Measurements from ENCODE around the gene MUS81. TPM values are rescaled to one million over a fixed set of nuclear protein-coding genes. Genes with fewer than 3 reads are reported as not detected.
"Not testable (repeated sequence)": the region's sequence is repeated elsewhere in the genome, so short reads cannot be mapped to it uniquely, and the experiment has no call there.

Gene MUS81
- total RNA-seq, 2 donors from 2014 or later, result 65.2 to 77.2 TPM

DNA sequence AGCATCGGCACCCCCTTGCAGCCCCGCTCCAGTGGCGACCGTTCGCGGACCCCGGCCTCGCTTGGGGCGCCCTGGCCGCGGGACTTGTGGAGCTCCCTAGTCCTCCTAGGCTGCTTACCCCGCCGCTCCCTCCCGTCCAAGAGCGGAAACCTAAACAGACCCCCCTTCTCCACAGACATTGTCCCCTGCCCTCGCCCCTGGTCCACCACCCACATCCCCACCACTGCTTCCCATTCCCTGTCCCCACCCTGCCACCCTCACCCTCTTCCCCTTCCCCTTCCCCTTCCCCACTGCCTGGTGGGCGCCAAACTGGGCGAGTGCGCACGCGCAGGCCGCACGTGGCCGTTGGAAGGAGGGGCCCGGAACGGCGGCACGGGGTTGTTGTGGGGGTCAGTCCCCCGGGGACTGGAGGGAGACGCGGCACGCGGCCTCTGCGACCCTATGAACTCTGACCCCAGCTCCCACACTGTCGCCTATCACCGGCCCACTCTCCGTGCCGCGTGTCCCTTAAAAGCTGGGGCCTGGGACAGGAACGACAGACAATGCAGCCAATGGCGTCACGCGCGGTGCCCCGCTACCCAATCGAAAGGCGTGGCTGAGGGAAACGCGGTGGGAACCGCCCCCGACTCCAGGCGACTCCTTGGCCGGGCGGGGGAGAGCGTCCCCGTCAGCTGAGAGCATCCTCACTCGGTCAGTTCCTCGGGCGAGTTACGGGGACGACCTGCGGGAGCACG is 26.8 kb upstream of the MUS81 start, which contains the start of gene SNX32:
Gene SNX32 (plus strand): TSS at position 667 of the 734 bp plus-strand sequence. CDS start 103 bp downstream, outside the sequence.
- Mint-ChIP-seq H3K9me3 (no peaks in the 10 kb centered on the region), H3K4me3 (no peak within 1 kb of the TSS), H3K4me1 (peaks cover 20% of the 10 kb centered on the region), H3K27ac (no peak within 1 kb of the TSS), H3K36me3 (ENCODE audit: low read depth) (no peaks in the 10 kb centered on the region), H3K27me3 (peaks cover 4% of the 10 kb centered on the region)
- ATAC-seq (replicated peaks), result peak; percentile 100

DNA sequence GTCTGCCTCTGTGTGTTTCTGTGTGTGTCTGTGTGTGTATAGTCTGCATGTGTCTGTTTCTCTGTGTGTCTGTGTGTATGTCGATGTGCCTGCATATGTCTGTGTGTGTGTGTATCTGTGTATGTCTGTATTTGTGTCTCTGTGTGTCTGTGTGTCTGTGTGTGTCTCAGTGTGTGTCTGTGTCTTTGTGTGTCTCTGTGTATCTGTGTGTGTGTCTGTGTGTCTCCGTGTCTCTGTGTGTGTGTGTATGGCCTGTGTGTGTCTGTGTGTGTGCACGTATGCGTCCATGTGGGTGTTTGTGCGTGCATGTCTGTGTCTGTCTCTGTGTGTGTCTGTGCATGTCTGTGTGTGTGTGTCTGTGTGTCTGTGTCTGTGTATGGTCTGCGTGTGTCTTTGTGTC is 26.0 kb upstream of the MUS81 start:
- H3K4me1 Mint-ChIP-seq, result peaks cover 20% of the 10 kb centered on the region
- H3K27me3 Mint-ChIP-seq, result peaks cover 4% of the 10 kb centered on the region
- no peak for ATAC-seq (replicated peaks)
- no peak overlapping the region for H3K4me3 Mint-ChIP-seq
- H3K27ac Mint-ChIP-seq, result no peak overlapping the region
- no peaks in the 10 kb centered on the region for H3K9me3 Mint-ChIP-seq
- no peaks in the 10 kb centered on the region for H3K36me3 Mint-ChIP-seq (ENCODE audit: low read depth)

DNA sequence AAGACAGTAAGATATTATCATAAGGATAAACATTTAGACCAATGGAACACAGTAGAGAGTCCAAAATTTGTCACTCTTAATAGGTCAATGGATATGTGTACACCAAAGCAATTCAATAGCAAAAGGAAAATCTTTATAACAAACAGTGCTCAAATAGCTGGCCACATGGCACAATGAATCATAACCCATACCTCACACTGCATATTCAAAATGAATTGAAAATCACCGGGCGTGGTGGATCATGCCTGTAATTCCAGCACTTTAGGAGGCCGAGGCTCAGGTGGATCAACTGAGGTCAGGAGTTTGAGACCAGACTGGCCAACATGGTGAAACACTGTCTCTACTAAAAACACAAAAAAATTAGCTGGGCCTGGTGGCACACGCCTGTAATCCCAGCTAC is 18.1 kb upstream of the MUS81 start:
- no peaks in the 10 kb centered on the region for H3K9me3 Mint-ChIP-seq
- no peak overlapping the region for H3K27ac Mint-ChIP-seq
- H3K36me3 Mint-ChIP-seq (ENCODE audit: low read depth), result no peaks in the 10 kb centered on the region
- no peaks in the 10 kb centered on the region for H3K4me1 Mint-ChIP-seq
- no peak for ATAC-seq (replicated peaks)
- no peak overlapping the region for H3K4me3 Mint-ChIP-seq
- no peaks in the 10 kb centered on the region for H3K27me3 Mint-ChIP-seq

DNA sequence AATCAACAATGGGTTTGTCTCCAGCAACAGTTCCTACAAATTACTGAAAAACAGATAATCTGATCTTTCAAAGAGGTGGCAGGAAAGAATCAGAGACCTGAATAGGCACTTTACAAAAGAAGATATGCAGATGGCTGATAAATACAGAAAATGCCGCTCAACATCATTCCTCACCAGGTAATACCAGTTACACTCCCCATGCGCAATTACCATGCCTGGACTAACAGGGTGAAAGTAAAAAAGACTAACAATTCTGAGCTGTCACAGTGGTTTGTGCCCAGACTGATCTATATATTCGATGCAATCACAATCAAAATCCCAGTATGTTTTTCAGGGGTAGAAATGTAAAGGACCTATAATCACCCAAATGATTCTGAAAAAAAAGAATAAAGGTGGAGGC is 16.4 kb upstream of the MUS81 start:
- Mint-ChIP-seq H3K4me3 (no peak overlapping the region), H3K27me3 (no peaks in the 10 kb centered on the region), H3K36me3 (ENCODE audit: low read depth) (no peaks in the 10 kb centered on the region), H3K4me1 (no peaks in the 10 kb centered on the region), H3K27ac (no peak overlapping the region), H3K9me3 (no peaks in the 10 kb centered on the region)
- ATAC-seq (replicated peaks), result no peak

DNA sequence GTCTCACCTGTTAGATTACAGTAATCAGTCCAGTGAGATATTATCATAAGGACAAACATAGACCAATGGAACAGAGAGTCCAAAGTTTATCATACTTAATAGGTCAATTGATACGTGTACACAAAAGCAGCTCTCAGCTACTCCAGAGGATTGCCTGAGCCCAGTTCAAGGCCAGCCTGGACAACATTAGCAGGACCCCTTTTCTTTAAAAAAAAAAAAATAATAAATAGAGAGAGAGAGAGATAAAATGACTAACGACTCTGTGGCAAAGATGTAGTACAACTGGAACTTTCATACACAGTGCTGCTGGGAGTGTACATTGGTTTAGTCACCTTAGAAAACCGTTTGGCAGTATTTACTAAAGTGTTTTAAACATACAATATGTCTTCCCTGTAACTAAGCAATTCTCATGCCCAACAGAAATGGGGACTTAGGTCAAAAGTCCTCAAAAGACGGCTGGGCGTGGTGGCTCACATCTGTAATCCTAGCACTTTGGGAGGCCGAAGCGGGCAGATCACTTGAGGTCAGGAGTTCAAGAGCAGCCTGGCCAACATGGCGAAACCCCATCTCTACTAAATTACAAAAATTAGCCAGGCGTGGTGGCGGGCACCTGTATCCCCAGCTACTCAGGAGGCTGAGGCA is 15.9 kb upstream of the MUS81 start:
- H3K4me1 Mint-ChIP-seq, result no peaks in the 10 kb centered on the region
- H3K27ac Mint-ChIP-seq, result no peak overlapping the region
- H3K4me3 Mint-ChIP-seq, result no peak overlapping the region
- ATAC-seq (replicated peaks), result no peak
- H3K36me3 Mint-ChIP-seq (ENCODE audit: low read depth), result no peaks in the 10 kb centered on the region
- H3K27me3 Mint-ChIP-seq, result no peaks in the 10 kb centered on the region
- no peaks in the 10 kb centered on the region for H3K9me3 Mint-ChIP-seq

DNA sequence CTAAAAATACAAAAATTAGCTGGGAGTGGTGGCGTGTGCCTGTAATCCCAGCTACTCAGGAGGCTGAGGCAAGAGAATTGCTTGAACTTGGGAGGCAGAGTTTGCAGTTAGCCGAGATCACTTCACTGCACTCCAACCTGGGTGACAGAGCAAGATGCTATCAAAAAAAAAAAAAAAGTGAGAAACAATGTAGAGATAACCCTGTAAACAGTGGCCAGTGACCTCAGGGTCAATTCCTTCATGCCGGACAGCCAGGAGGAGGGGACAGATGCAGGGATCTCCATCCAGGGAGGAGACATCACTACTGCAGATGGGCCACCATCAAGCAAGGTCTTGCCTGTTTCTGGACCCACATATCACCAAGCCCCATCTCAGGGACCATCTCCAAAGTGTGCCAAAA is 12.5 kb upstream of the MUS81 start:
- Mint-ChIP-seq H3K9me3 (no peaks in the 10 kb centered on the region), H3K27ac (no peak overlapping the region), H3K36me3 (ENCODE audit: low read depth) (peaks cover 12% of the 10 kb centered on the region), H3K4me3 (no peak overlapping the region), H3K4me1 (no peaks in the 10 kb centered on the region), H3K27me3 (no peaks in the 10 kb centered on the region)
- ATAC-seq (replicated peaks), result no peak

DNA sequence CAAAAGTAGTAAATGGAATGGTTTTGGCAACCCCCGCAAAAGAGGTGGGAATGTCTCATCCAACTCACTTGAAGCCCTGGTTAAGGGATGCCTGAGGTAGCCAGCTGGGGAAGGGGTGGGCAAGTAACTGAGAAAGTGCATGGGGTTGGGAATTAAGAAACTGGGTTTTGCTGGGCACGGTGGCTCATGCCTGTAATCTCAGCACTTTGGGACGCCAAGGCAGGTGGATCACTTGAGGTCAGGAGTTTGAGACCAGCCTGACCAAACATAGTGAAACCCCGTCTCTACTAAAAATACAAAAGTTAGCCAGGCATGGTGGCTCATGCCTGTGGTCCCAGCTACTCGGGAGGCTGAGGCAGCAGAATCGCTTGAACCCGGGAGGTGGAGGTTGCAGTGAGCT is 11.5 kb upstream of the MUS81 start:
- not testable (repeated sequence) for ATAC-seq (replicated peaks); H3K27me3 Mint-ChIP-seq
- H3K36me3 Mint-ChIP-seq (ENCODE audit: low read depth), result peaks cover 21% of the 10 kb centered on the region

DNA sequence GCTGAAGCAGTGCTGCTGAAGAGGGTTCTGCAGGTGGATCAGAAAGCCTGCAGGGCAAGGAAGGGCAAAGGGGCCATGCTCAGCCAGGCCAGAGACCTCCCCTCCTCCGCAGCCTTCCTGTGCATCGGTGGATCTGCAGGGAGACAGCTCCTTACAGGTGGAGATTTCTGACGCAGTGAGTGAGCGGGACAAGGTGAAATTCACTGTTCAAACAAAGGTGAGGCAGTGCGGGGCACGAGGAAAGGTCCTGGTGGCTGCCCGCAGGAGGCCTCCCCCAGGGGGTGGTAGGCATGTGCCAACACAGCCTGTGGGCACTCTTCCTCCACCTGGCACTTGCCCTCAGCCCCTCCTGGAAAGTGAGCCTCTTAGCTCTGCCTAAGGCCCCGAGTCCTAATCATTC is 10.9 kb upstream of the MUS81 start:
- H3K4me3 Mint-ChIP-seq, result no peak overlapping the region
- H3K36me3 Mint-ChIP-seq (ENCODE audit: low read depth), result peaks cover 28% of the 10 kb centered on the region
- H3K27ac Mint-ChIP-seq, result peak overlapping the region; percentile 36
- H3K27me3 Mint-ChIP-seq, result no peaks in the 10 kb centered on the region
- H3K4me1 Mint-ChIP-seq, result peaks cover 2% of the 10 kb centered on the region
- ATAC-seq (replicated peaks), result no peak
- H3K9me3 Mint-ChIP-seq, result no peaks in the 10 kb centered on the region

More for the DNA sequence above, 11.5 kb upstream of the MUS81 start:
- H3K9me3 Mint-ChIP-seq, H3K27ac Mint-ChIP-seq, H3K4me1 Mint-ChIP-seq, H3K4me3 Mint-ChIP-seq: not testable (repeated sequence)

DNA sequence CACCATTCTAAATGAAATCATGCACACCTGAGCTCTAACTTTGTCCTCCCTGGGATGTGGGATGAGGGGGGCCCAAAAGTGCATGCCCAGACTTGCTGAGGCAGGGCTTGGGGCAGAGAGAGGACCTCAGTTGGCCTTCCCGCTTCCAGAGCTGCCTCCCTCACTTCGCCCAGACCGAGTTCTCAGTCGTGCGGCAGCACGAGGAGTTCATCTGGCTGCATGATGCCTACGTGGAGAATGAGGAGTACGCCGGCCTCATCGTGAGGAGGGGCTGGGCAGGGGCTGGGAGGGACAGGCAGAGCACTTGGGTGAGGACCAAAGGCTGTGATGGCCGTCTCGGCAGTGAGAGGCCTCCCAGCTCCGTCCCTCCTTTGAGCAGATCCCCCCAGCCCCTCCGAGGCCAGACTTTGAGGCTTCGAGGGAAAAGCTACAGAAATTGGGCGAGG is 10.4 kb upstream of the MUS81 start:
- H3K36me3 Mint-ChIP-seq (ENCODE audit: low read depth), result peaks cover 32% of the 10 kb centered on the region
- peaks cover 6% of the 10 kb centered on the region for H3K4me1 Mint-ChIP-seq
- H3K9me3 Mint-ChIP-seq, result no peaks in the 10 kb centered on the region
- no peak for ATAC-seq (replicated peaks)
- H3K4me3 Mint-ChIP-seq, result no peak overlapping the region
- no peaks in the 10 kb centered on the region for H3K27me3 Mint-ChIP-seq
- peak overlapping the region; percentile 36 for H3K27ac Mint-ChIP-seq

DNA sequence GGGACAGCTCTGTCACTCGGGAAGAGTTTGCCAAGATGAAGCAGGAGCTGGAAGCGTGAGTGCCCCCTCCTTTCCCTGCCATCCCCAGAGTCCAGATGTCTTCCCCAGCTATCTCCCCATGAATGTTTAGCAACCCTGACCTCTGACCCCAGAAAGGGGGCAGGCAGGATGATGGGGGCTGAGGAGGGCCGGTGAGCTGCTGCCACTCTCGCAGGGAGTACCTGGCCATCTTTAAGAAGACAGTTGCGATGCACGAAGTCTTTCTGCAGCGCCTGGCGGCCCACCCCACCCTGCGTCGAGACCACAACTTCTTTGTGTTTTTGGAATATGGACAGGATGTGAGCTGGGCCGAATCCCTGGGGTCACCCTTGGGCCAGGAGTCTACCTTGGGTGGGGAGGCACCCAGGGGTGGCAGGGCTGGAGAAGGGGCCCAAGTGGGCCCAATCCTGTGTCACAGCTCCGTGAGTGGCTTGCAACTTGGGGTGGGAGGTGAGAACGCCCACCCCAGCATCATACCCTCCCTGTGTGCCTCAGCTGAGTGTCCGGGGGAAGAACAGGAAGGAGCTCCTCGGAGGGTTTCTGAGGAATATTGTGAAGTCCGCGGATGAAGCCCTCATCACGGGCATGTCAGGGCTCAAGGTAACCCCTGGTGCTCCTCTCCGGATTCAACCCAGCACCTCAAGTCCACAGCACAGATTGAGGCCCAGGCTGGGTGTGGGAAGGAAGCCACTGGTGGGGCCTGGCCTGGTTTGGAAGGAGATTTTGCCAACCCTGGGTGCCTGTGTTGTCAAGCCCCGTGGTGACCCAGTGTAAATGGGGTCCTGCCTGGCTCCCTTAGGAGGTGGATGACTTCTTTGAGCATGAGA is 9.8 kb upstream of the MUS81 start:
- peaks cover 39% of the 10 kb centered on the region for H3K36me3 Mint-ChIP-seq (ENCODE audit: low read depth)

DNA sequence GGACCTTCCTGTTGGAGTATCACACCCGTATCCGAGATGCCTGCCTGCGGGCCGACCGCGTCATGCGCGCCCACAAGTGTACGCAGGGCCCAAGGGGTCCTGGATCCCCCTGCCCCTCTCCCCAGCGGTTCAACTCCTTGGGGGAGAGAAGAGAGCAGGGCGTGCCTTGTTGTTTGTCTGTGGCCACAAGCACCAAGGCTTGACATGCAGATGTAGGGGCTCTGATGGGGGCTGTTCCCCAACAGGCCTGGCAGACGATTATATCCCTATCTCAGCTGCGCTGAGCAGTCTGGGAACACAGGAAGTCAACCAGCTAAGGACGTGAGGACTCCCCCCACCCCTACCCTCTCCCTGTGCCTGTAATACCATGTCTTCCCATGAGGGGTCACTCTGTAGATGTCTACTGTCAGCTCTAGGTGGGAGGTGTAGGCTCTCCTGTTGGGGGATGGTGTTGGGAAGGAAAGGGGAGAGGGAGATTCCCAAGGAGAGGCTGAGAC is 9.1 kb upstream of the MUS81 start:
- Mint-ChIP-seq H3K4me3 (no peak overlapping the region), H3K36me3 (ENCODE audit: low read depth) (peaks cover 45% of the 10 kb centered on the region), H3K27me3 (no peaks in the 10 kb centered on the region), H3K27ac (no peak overlapping the region), H3K9me3 (no peaks in the 10 kb centered on the region), H3K4me1 (peaks cover 11% of the 10 kb centered on the region)
- ATAC-seq (replicated peaks), result peak; percentile 63

More for the DNA sequence above, 9.8 kb upstream of the MUS81 start:
- no peak overlapping the region for H3K27ac Mint-ChIP-seq
- no peaks in the 10 kb centered on the region for H3K27me3 Mint-ChIP-seq
- H3K4me1 Mint-ChIP-seq, result peaks cover 8% of the 10 kb centered on the region
- H3K9me3 Mint-ChIP-seq, result no peaks in the 10 kb centered on the region
- no peak overlapping the region for H3K4me3 Mint-ChIP-seq
- peak; percentile 8 for ATAC-seq (replicated peaks)

DNA sequence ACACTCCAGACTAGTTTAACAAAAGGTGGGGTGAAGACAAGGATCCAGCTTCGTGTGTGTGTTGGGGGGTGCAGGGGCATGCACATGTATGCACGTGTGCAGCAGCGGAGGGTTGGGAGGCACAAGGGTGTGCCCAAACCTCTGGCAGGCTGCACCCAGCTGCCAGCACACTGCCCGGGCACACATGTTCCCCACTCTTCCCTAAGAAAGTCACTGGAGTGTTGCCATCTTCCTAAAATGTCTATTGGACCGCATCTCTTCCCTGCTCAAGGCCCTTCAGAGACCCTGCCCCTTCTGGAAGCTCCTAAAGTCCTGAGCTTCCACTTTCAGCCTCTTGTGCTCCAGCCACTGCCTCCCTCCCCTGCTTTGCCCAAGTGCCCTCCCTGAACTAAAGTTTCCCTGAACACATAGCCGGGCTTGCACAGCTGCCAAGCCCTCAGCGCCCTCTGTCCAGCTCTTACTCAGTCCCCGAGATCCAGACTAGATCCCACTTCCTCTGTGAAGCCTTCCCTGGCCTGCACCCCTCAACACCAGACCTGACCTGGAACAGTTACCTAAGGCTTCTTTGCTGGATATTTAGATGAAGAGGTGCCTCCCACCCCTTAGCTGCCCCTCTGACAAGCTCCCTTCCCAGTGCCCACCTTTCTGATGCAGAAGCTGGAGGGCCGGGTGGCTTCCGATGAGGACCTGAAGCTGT is 8.3 kb upstream of the MUS81 start:
- Mint-ChIP-seq H3K27ac (peak overlapping the region; percentile 29), H3K4me1 (peaks cover 19% of the 10 kb centered on the region), H3K36me3 (ENCODE audit: low read depth) (peaks cover 54% of the 10 kb centered on the region), H3K27me3 (no peaks in the 10 kb centered on the region), H3K4me3 (no peak overlapping the region), H3K9me3 (no peaks in the 10 kb centered on the region)
- peak; percentile 5 for ATAC-seq (replicated peaks)

DNA sequence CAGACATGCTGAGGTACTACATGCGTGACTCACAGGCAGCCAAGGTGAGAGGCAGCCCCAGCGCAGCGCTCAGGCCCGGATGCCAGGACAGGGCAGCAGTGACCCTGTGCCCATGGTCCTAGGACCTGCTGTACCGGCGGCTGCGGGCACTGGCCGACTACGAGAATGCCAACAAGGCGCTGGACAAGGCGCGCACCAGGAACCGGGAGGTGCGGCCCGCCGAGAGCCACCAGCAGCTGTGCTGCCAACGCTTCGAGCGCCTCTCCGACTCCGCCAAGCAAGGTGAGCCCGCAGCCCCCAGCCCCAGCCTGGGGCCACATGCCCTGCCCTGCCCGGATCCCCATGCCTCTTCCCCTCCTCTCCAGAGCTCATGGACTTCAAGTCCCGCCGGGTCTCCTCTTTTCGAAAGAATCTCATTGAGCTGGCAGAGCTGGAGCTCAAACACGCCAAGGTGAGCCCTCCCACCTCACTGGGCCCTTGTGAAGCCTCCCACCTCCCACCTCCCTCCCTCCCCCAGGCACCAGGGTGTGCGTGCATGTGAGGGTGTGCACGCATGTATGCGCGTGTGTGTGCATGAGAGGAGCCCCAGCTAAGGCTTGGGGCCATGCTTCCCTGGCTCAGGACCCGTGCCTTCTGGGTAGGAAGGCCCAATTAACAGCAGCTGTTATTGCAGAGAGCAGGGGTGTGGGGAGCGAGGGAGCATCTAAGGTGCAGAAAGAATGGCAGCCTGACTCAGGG is 7.6 kb upstream of the MUS81 start:
- ATAC-seq (replicated peaks), result no peak
- Mint-ChIP-seq H3K9me3 (no peaks in the 10 kb centered on the region), H3K36me3 (ENCODE audit: low read depth) (peaks cover 57% of the 10 kb centered on the region), H3K27me3 (no peaks in the 10 kb centered on the region), H3K27ac (peak overlapping the region; percentile 29), H3K4me3 (no peak overlapping the region), H3K4me1 (peaks cover 19% of the 10 kb centered on the region)

Measured in activated T-helper 17 cell treated with anti-CD3 and anti-CD28 coated beads, Interleukin-2, amount 50 U/mL, for 72 hours (primary cell).